Measurements from ENCODE around the gene VEGFB. TPM values are rescaled to one million over a fixed set of nuclear protein-coding genes. Genes with fewer than 3 reads are reported as not detected.

Gene VEGFB
- total RNA-seq, 2 donors from 2014 or later = 58.9 to 78.4 TPM

DNA sequence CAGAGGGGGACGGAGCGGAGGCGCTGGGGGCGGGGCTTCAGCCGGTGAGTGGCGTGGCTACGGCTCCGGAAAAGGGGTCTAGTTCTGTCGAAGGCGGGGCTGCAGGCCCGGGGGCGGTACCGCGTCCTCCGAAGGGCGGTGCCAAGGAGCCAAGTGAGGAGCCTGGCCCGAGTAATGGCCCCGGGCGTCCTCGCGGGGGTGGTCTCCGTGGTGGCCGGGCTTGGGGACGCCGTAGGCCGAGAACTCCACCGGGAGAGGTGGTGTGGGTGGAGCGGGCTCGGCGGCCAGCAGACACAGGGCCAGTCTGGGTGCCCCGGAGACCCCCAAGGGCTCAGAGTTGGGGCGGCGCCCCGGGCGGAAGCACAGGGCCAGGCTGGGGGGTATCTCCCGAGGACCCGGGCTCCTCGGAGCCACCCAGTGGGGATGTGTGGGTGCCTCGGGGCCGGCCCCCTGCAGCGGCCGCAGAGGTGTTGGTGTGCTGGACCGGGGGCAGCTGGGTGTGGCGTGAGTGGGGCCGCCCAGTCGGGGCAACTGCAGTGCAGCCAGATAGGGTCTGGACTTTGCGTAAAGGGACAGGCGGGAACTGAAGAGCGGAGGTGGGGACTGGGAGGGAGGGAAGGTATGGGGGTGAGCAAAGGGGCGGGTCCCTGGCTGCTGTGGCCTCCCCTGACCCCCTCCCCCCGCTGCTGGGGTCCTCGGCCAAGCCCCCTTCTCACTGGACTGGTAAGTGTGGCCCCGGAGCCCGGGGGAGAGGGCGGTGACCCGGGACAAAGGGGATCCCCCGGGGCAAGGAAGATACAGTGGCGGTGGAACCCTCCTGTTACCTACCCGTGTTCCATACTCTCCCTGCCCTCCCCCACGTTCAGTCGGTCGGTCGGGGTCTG lies 7.3 kb downstream of the VEGFB start:
- Histone ChIP-seq H3K9ac (ENCODE audit: extremely low read depth, low read length, poor library complexity, severe bottlenecking) (peak overlapping the region; percentile 64), H3K4me3 (ENCODE audit: low read length) (peak overlapping the region; percentile 95), H3K4me1 (ENCODE audit: control insufficient read depth, insufficient read depth, low read length) (peaks cover 4% of the 10 kb centered on the region), H3K36me3 (ENCODE audit: control insufficient read depth, insufficient read depth, low read length) (peaks cover 28% of the 10 kb centered on the region), H3K9me3 (ENCODE audit: control insufficient read depth, low read length) (no peaks in the 10 kb centered on the region), H3K27me3 (ENCODE audit: control insufficient read depth, insufficient read depth, low read length, poor library complexity, severe bottlenecking) (no peaks in the 10 kb centered on the region), H3K27ac (ENCODE audit: low read depth, low read length) (peak overlapping the region; percentile 68)
- 1 to 2% methylated on average over 11 to 63 of the region's 63 CpGs for WGBS, 2 experiments (ENCODE audit: insufficient coverage in 1 of 2, insufficient read length in 1 of 2)
- H3K9me3 Mint-ChIP-seq = no peaks in the 10 kb centered on the region
- peak overlapping the region; percentile 76 for H3K4me3 Mint-ChIP-seq
- H3K4me1 Mint-ChIP-seq = peaks cover 9% of the 10 kb centered on the region
- H3K36me3 Mint-ChIP-seq (ENCODE audit: low read depth) = peaks cover 33% of the 10 kb centered on the region
- H3K27ac Mint-ChIP-seq = peak overlapping the region; percentile 96
- no peaks in the 10 kb centered on the region for H3K27me3 Mint-ChIP-seq (ENCODE audit: insufficient read depth)
- DNase-seq = peak; percentile 86
- TF ChIP-seq, protein P1, sequence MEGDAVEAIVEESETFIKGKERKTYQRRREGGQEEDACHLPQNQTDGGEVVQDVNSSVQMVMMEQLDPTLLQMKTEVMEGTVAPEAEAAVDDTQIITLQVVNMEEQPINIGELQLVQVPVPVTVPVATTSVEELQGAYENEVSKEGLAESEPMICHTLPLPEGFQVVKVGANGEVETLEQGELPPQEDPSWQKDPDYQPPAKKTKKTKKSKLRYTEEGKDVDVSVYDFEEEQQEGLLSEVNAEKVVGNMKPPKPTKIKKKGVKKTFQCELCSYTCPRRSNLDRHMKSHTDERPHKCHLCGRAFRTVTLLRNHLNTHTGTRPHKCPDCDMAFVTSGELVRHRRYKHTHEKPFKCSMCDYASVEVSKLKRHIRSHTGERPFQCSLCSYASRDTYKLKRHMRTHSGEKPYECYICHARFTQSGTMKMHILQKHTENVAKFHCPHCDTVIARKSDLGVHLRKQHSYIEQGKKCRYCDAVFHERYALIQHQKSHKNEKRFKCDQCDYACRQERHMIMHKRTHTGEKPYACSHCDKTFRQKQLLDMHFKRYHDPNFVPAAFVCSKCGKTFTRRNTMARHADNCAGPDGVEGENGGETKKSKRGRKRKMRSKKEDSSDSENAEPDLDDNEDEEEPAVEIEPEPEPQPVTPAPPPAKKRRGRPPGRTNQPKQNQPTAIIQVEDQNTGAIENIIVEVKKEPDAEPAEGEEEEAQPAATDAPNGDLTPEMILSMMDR (conservative IDR thresholded peaks at IDR 0.05) = peak; percentile 16

DNA sequence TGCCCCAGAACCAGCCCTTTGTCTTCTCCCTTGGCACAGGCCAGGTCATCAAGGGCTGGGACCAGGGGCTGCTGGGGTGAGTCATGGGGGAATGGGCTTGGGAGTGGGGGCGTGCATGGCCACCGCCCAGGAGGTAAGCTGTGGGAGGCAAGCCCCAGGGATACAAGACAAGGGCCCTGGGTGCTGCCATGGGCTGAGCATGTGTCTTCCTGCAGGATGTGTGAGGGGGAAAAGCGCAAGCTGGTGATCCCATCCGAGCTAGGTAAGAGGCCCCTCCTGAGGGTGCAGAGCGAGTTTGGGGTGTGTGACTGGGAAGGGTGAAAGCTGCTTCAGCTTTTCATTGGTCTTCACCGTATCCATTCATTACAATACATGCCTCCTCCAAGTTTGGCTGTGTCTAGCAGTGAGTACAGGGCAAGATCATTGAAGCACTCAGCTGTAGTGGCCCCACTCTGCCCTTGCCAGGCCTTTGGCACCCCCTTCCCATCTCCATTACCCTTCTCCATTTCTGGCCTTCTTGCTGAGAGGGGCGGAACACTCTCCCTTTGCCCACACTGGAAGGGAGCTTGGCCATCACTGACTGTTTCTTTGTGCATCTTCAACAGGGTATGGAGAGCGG lies 9.0 kb downstream of the VEGFB start:
- peak overlapping the region; percentile 48 for H3K27ac Mint-ChIP-seq
- H3K27me3 Mint-ChIP-seq (ENCODE audit: insufficient read depth) = no peaks in the 10 kb centered on the region
- H3K9me3 ChIP-seq (ENCODE audit: control insufficient read depth, low read length) = no peaks in the 10 kb centered on the region
- TF ChIP-seq, protein P1 (conservative IDR thresholded peaks at IDR 0.05) = no peak
- no peak for DNase-seq
- no peak overlapping the region for H3K9ac ChIP-seq (ENCODE audit: extremely low read depth, low read length, poor library complexity, severe bottlenecking)
- 96 to 97% methylated on average over 4 to 8 of the region's 8 CpGs for WGBS, 2 experiments (ENCODE audit: insufficient coverage in 1 of 2, insufficient read length in 1 of 2)
- H3K4me1 ChIP-seq (ENCODE audit: control insufficient read depth, insufficient read depth, low read length) = peaks cover 7% of the 10 kb centered on the region
- H3K4me3 Mint-ChIP-seq = peak overlapping the region; percentile 76
- no peaks in the 10 kb centered on the region for H3K9me3 Mint-ChIP-seq
- no peak overlapping the region for H3K4me3 ChIP-seq (ENCODE audit: low read length)
- H3K27me3 ChIP-seq (ENCODE audit: control insufficient read depth, insufficient read depth, low read length, poor library complexity, severe bottlenecking) = no peaks in the 10 kb centered on the region
- peaks cover 24% of the 10 kb centered on the region for H3K36me3 Mint-ChIP-seq (ENCODE audit: low read depth)
- peaks cover 23% of the 10 kb centered on the region for H3K36me3 ChIP-seq (ENCODE audit: control insufficient read depth, insufficient read depth, low read length)
- peaks cover 16% of the 10 kb centered on the region for H3K4me1 Mint-ChIP-seq
- no peak overlapping the region for H3K27ac ChIP-seq (ENCODE audit: low read depth, low read length)

DNA sequence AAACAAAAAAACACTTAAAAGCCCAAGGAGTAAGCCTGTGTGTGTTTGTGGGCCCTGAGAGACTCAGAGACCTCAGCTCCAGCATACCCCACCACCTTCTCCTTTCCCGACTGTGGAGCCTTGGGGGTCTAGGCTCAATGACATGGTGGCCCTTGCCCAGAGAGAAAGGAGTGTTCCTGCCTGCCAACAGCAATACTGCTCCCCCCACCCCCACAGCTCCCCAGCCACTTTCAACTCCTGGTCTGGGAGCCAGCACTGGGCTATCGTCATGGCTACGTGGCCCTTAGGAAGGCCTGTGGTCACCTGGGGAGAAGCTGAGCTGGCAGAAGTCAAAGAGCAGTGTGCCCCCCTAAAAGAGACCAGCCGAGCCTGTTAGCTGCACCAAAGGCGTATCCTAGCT lies 9.7 kb downstream of the VEGFB start:
- H3K27ac ChIP-seq (ENCODE audit: low read depth, low read length) = no peak overlapping the region
- H3K9me3 ChIP-seq (ENCODE audit: control insufficient read depth, low read length) = no peaks in the 10 kb centered on the region
- DNase-seq = no peak
- Mint-ChIP-seq H3K4me1 (peaks cover 22% of the 10 kb centered on the region), H3K36me3 (ENCODE audit: low read depth) (peaks cover 18% of the 10 kb centered on the region), H3K27ac (peak overlapping the region; percentile 48), H3K9me3 (no peaks in the 10 kb centered on the region), H3K27me3 (ENCODE audit: insufficient read depth) (no peaks in the 10 kb centered on the region), H3K4me3 (peak overlapping the region; percentile 76)
- peaks cover 20% of the 10 kb centered on the region for H3K36me3 ChIP-seq (ENCODE audit: control insufficient read depth, insufficient read depth, low read length)
- H3K4me3 ChIP-seq (ENCODE audit: low read length) = no peak overlapping the region
- no peaks in the 10 kb centered on the region for H3K27me3 ChIP-seq (ENCODE audit: control insufficient read depth, insufficient read depth, low read length, poor library complexity, severe bottlenecking)
- H3K9ac ChIP-seq (ENCODE audit: extremely low read depth, low read length, poor library complexity, severe bottlenecking) = no peak overlapping the region
- WGBS, 2 experiments (ENCODE audit: insufficient coverage in 1 of 2, insufficient read length in 1 of 2) = 67 to 78% methylated on average over 2 to 5 of the region's 5 CpGs
- H3K4me1 ChIP-seq (ENCODE audit: control insufficient read depth, insufficient read depth, low read length) = peaks cover 11% of the 10 kb centered on the region
- TF ChIP-seq, protein P1 (conservative IDR thresholded peaks at IDR 0.05) = no peak

All from endodermal cell (in vitro differentiated cells).